RWPE2 (cell line): Measurements from ENCODE around the gene TMEM11.

Experiments used
- ATAC-seq: fragments of 200-7000 bp; cut with Tn5 transposase; 3 replicates; pipeline ENCODE4 v1.9.1; 2021; ENCODE audit warnings: low read depth
- DNase-seq: peaks from one replicate; pipeline ENCODE4 v3.0.0-alpha.2; 2020; ENCODE audit warnings: low spot score
- H3K27ac ChIP-seq: fragments of 450-650 bp; 2 replicates; pipeline ENCODE4 v1.5.1; 2017; ENCODE audit warnings: mild to moderate bottlenecking; ENCODE audit not compliant: poor library complexity, severe bottlenecking
- H3K27me3 ChIP-seq: fragments of 250-450 bp; sonication (Bioruptor Pico); 2 replicates; pipeline ENCODE4 v1.5.1; 2021; ENCODE audit warnings: mild to moderate bottlenecking, moderate library complexity; ENCODE audit not compliant: insufficient read depth, poor library complexity, severe bottlenecking
- H3K36me3 ChIP-seq: fragments of 250-450 bp; sonication (Bioruptor Pico); 2 replicates; pipeline ENCODE4 v1.5.1; 2020; ENCODE audit warnings: low read depth, mild to moderate bottlenecking, moderate library complexity
- H3K4me1 ChIP-seq: fragments of 250-450 bp; sonication (Bioruptor Pico); 2 replicates; pipeline ENCODE4 v1.5.1; 2021; ENCODE audit warnings: mild to moderate bottlenecking, moderate library complexity; ENCODE audit not compliant: insufficient read depth, poor library complexity, severe bottlenecking
- H3K4me3 ChIP-seq: fragments of 250-450 bp; sonication (Bioruptor Pico); 2 replicates; pipeline ENCODE4 v1.5.1; 2021; ENCODE audit warnings: mild to moderate bottlenecking, moderate library complexity; ENCODE audit not compliant: severe bottlenecking
- H3K9me3 ChIP-seq: fragments of 250-450 bp; sonication (Bioruptor Pico); 2 replicates; pipeline ENCODE4 v1.5.1; 2021; ENCODE audit warnings: mild to moderate bottlenecking, moderate library complexity; ENCODE audit not compliant: severe bottlenecking
- CTCF ChIP-seq: fragments of 450-650 bp; IDR thresholded peaks from one replicate; pipeline ENCODE4 v1.5.1; 2017; ENCODE audit warnings: mild to moderate bottlenecking, moderate library complexity; ENCODE audit not compliant: poor library complexity, severe bottlenecking

The TMEM11 gene

GRCh38 chr17:21250854-21251253 lies 36.9 kb upstream of the TMEM11 start:
- ATAC-seq: no peak
- Histone ChIP-seq H3K9me3 (no peaks in the 10 kb centered on the region), H3K36me3 (no peaks in the 10 kb centered on the region), H3K27me3 (no peaks in the 10 kb centered on the region), H3K4me1 (peaks cover 10% of the 10 kb centered on the region), H3K4me3 (no peak overlapping the region), H3K27ac (no peak overlapping the region)
- no peak for TF ChIP-seq CTCF
- DNase-seq: no peak

GRCh38 chr17:21249920-21250703 lies 36.2 kb upstream of the TMEM11 start:
- Histone ChIP-seq H3K4me3 (no peak overlapping the region), H3K27ac (no peak overlapping the region), H3K36me3 (no peaks in the 10 kb centered on the region), H3K4me1 (peaks cover 10% of the 10 kb centered on the region), H3K9me3 (no peaks in the 10 kb centered on the region), H3K27me3 (no peaks in the 10 kb centered on the region)
- ATAC-seq (no peak), DNase-seq (no peak)
- TF ChIP-seq CTCF: no peak

GRCh38 chr17:21249086-21249795 lies 35.3 kb upstream of the TMEM11 start:
- H3K36me3 ChIP-seq: no peaks in the 10 kb centered on the region
- H3K9me3 ChIP-seq: no peaks in the 10 kb centered on the region
- ATAC-seq (no peak), DNase-seq (no peak)
- no peak for TF ChIP-seq CTCF
- H3K27me3 ChIP-seq: no peaks in the 10 kb centered on the region
- H3K27ac ChIP-seq: no peak overlapping the region
- peaks cover 8% of the 10 kb centered on the region for H3K4me1 ChIP-seq
- no peak overlapping the region for H3K4me3 ChIP-seq

- ATAC-seq: no peak
- H3K27me3 ChIP-seq: no peaks in the 10 kb centered on the region
Measured at GRCh38 chr17:21248500-21248899, 34.5 kb upstream of the TMEM11 start.

More at GRCh38 chr17:21248500-21248899, 34.5 kb upstream of the TMEM11 start:
- TF ChIP-seq CTCF: no peak
- Histone ChIP-seq H3K4me1 (peaks cover under 1% of the 10 kb centered on the region), H3K4me3 (no peak overlapping the region), H3K9me3 (no peaks in the 10 kb centered on the region), H3K27ac (no peak overlapping the region), H3K36me3 (no peaks in the 10 kb centered on the region)
- no peak for DNase-seq
